AG04449 (cell line): ENCODE results near the gene KLF12.

Experiments
- CTCF ChIA-PET: fragments of 350-600 bp; formaldehyde crosslinking; extraction: SDS; loops from one replicate; lab custom pipeline; 2021; ENCODE audit warnings: antibody characterized with exemption; lab: Yijun Ruan, JAX
- POLR2A ChIA-PET: fragments of 400-600, 350-600 bp; formaldehyde crosslinking; extraction: SDS; loops from one replicate; lab custom pipeline; 2020; ENCODE audit warnings: antibody characterized with exemption, inconsistent platforms; lab: Yijun Ruan, JAX
- DNase-seq: peaks from one replicate; pipeline ENCODE4 v3.0.0-alpha.2; 2010; ENCODE audit warnings: low read depth, low spot score
- H3K4me3 ChIP-seq: 2 replicates; pipeline ENCODE4 v1.5.1; 2011; ENCODE audit warnings: low read depth, mild to moderate bottlenecking, control low read depth, low read length
- CTCF ChIP-seq: IDR thresholded peaks from one replicate; pipeline ENCODE4 v1.5.1; 2011; ENCODE audit warnings: mild to moderate bottlenecking, moderate library complexity, low read length, control low read depth, inconsistent platforms; ENCODE audit not compliant: insufficient read depth; ENCODE audit errors: missing control alignments

KLF12 gene

GRCh38 chr13:74128156-74128767 is 5.9 kb downstream of the KLF12 start:
- TF ChIP-seq CTCF, result no peak
- CTCF ChIA-PET, result interaction anchor here (0.6 kb wide), 1 partner anchor 16 kb away, joined by 3 read pairs; no protein-coding TSS in a partner anchor
- H3K4me3 ChIP-seq, result no peak overlapping the region
- POLR2A ChIA-PET, result no interaction called here
- no peak for DNase-seq

GRCh38 chr13:74118328-74118727 is 15.9 kb downstream of the KLF12 start:
- ChIA-PET POLR2A (no interaction called here), CTCF (no interaction called here)
- no peak for DNase-seq
- no peak for TF ChIP-seq CTCF
- H3K4me3 ChIP-seq, result no peak overlapping the region

- POLR2A ChIA-PET, result no interaction called here
- no peak overlapping the region for H3K4me3 ChIP-seq
- CTCF ChIA-PET, result no interaction called here
- TF ChIP-seq CTCF, result no peak
- no peak for DNase-seq
These were observed 16.9 kb downstream of the KLF12 start for GRCh38 chr13:74117207-74117705.

- CTCF ChIA-PET, result interaction anchor here (0.7 to 0.9 kb wide), 2 partner anchors 172 to 659 kb away, joined by 3 read pairs; no protein-coding TSS in a partner anchor
These were observed 19.1 kb downstream of the KLF12 start for GRCh38 chr13:74115133-74115532.

GRCh38 chr13:74114641-74115040 is 19.6 kb downstream of the KLF12 start:
- TF ChIP-seq CTCF, result no peak
- POLR2A ChIA-PET, result interaction anchor here (1.0 kb wide), 1 partner anchor 18 kb away, joined by 3 read pairs; no protein-coding TSS in a partner anchor

More at GRCh38 chr13:74115133-74115532, 19.1 kb downstream of the KLF12 start:
- no peak for TF ChIP-seq CTCF
- POLR2A ChIA-PET, result interaction anchor here (1.0 kb wide), 1 partner anchor 18 kb away, joined by 3 read pairs; no protein-coding TSS in a partner anchor
- H3K4me3 ChIP-seq, result no peak overlapping the region
- DNase-seq, result peak; percentile 46

GRCh38 chr13:74114202-74114601 is 20.0 kb downstream of the KLF12 start:
- no peak overlapping the region for H3K4me3 ChIP-seq
- no peak for TF ChIP-seq CTCF
- DNase-seq, result no peak
- ChIA-PET CTCF (no interaction called here), POLR2A (no interaction called here)

More at GRCh38 chr13:74114641-74115040, 19.6 kb downstream of the KLF12 start:
- no peak overlapping the region for H3K4me3 ChIP-seq
- no peak for DNase-seq
- CTCF ChIA-PET, result interaction anchor here (0.9 kb wide), 1 partner anchor 172 kb away, joined by 3 read pairs; no protein-coding TSS in a partner anchor
